ENCODE measurements around the gene BASP1.

DNA sequence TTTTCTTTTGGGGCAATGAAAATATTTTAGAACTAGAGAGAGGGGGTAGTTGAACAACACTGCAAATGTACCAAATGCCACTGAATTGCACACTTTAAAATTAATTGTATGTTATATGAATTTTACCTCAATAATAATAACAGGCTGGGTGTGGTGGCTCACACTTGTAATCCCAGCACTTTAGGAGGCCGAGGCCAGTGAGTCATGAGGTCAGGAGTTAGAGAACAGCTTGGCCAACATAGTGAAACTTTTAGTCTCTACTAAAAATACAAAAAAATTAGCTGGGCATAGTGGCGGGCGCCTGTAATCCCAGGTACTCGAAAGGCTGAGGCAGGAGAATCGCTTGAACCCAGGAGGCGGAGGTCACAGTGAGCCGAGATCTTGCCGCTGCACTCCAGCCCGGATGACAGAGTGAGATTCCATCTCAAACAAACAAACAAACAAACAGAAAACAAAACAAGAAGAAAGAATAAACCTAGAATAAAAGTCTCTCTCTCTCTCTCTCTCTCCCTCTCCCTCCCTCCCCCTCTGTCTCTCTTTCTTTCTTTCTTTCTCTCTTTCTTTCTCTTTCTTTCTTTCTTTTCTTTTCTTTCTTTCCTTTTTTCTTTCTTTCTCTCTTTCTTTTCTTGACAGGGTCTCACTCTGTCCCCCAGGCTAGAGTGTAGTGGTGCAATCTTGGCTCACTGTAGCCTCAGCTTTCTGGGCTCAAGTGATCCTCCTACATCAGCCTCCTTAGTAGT is 91.1 kb downstream of the BASP1 start:
- TF ChIP-seq CTCF (IDR thresholded peaks at IDR 0.05; ENCODE audit: low read depth, low read length) (no peak), POLR2A (IDR thresholded peaks at IDR 0.05; ENCODE audit: extremely low read depth, insufficient read length) (no peak)
